ENCODE measurements around the gene SLAMF9. TPM values are rescaled to one million over a fixed set of nuclear protein-coding genes. Genes with fewer than 3 reads are reported as not detected.

Gene SLAMF9
- total RNA-seq, 1 donor from 2014 or later, result 0.43 TPM

- H3K27ac ChIP-seq (ENCODE audit: low read depth, low read length), result no peak overlapping the region
- H3K4me1 Mint-ChIP-seq (ENCODE audit: low read depth, unreplicated experiment), result peaks cover 13% of the 10 kb centered on the region
- H3K27me3 Mint-ChIP-seq (ENCODE audit: low read depth, unreplicated experiment), result peaks cover 22% of the 10 kb centered on the region
- H3K4me2 ChIP-seq (ENCODE audit: low read length), result no peak overlapping the region
- peaks cover 3% of the 10 kb centered on the region for H3K4me1 ChIP-seq (ENCODE audit: insufficient read depth, low read length)
- peaks cover 6% of the 10 kb centered on the region for H3K27me3 ChIP-seq (ENCODE audit: insufficient read depth, low read length)
- no peaks in the 10 kb centered on the region for H3K36me3 Mint-ChIP-seq (ENCODE audit: low read depth, unreplicated experiment)
- no peak overlapping the region for H3K27ac Mint-ChIP-seq (ENCODE audit: unreplicated experiment)
- H3K36me3 ChIP-seq (ENCODE audit: insufficient read depth, low read length), result no peaks in the 10 kb centered on the region
- DNase-seq (ENCODE audit: low read depth) (no peak), FAIRE-seq (no peak)
- H4K20me1 ChIP-seq (ENCODE audit: insufficient read depth, low read length), result no peaks in the 10 kb centered on the region
- H3K4me3 ChIP-seq (ENCODE audit: insufficient read depth, low read depth, low read length), result no peak overlapping the region
- H2AFZ ChIP-seq (ENCODE audit: low read depth, low read length), result no peak overlapping the region
- H3K9me3 ChIP-seq (ENCODE audit: insufficient read depth, low read depth, low read length), result no peaks in the 10 kb centered on the region
- no peaks in the 10 kb centered on the region for H3K79me2 ChIP-seq (ENCODE audit: insufficient read depth, low read length)
- no peak overlapping the region for H3K9ac ChIP-seq (ENCODE audit: low read length)
- H3K9me3 Mint-ChIP-seq (ENCODE audit: unreplicated experiment), result no peaks in the 10 kb centered on the region
- TF ChIP-seq CTCF (IDR thresholded peaks at IDR 0.05; ENCODE audit: insufficient read depth, low read depth, low read length), result no peak
- no peak for TF ChIP-seq EZH2 (IDR thresholded peaks at IDR 0.05; ENCODE audit: insufficient read depth, low read length)
- no peak overlapping the region for H3K4me3 Mint-ChIP-seq (ENCODE audit: unreplicated experiment)
These were observed 1.1 kb downstream of the SLAMF9 start for GRCh38 chr1:159952932-159953331.

GRCh38 chr1:159951551-159951950 is 2.5 kb downstream of the SLAMF9 start:
- peaks cover 13% of the 10 kb centered on the region for H3K4me1 Mint-ChIP-seq (ENCODE audit: low read depth, unreplicated experiment)

More at GRCh38 chr1:159951551-159951950, 2.5 kb downstream of the SLAMF9 start:
- H3K4me3 Mint-ChIP-seq (ENCODE audit: unreplicated experiment), result no peak overlapping the region
- Histone ChIP-seq H3K9me3 (ENCODE audit: insufficient read depth, low read depth, low read length) (no peaks in the 10 kb centered on the region), H3K4me3 (ENCODE audit: insufficient read depth, low read depth, low read length) (no peak overlapping the region), H3K4me1 (ENCODE audit: insufficient read depth, low read length) (peaks cover 3% of the 10 kb centered on the region), H3K9ac (ENCODE audit: low read length) (no peak overlapping the region), H2AFZ (ENCODE audit: low read depth, low read length) (no peak overlapping the region), H3K79me2 (ENCODE audit: insufficient read depth, low read length) (no peaks in the 10 kb centered on the region), H3K27me3 (ENCODE audit: insufficient read depth, low read length) (peaks cover 6% of the 10 kb centered on the region), H4K20me1 (ENCODE audit: insufficient read depth, low read length) (no peaks in the 10 kb centered on the region), H3K4me2 (ENCODE audit: low read length) (no peak overlapping the region), H3K27ac (ENCODE audit: low read depth, low read length) (no peak overlapping the region), H3K36me3 (ENCODE audit: insufficient read depth, low read length) (no peaks in the 10 kb centered on the region)
- no peak overlapping the region for H3K27ac Mint-ChIP-seq (ENCODE audit: unreplicated experiment)
- H3K9me3 Mint-ChIP-seq (ENCODE audit: unreplicated experiment), result no peaks in the 10 kb centered on the region
- FAIRE-seq (no peak), DNase-seq (ENCODE audit: low read depth) (no peak)
- no peaks in the 10 kb centered on the region for H3K36me3 Mint-ChIP-seq (ENCODE audit: low read depth, unreplicated experiment)
- H3K27me3 Mint-ChIP-seq (ENCODE audit: low read depth, unreplicated experiment), result peaks cover 24% of the 10 kb centered on the region
- TF ChIP-seq EZH2 (IDR thresholded peaks at IDR 0.05; ENCODE audit: insufficient read depth, low read length) (no peak), CTCF (IDR thresholded peaks at IDR 0.05; ENCODE audit: insufficient read depth, low read depth, low read length) (no peak)

All from astrocyte (in vitro differentiated cells and primary cell).